ENCODE results near the gene LMNTD1.

- TF ChIP-seq CTCF (conservative IDR thresholded peaks at IDR 0.05; ENCODE audit: low read length) (no peak), EZH2phosphoT487 (IDR thresholded peaks at IDR 0.05; ENCODE audit: borderline replicate concordance, low read depth, low read length) (no peak)
Measured at GRCh38 chr12:25573346-25573745, 20.3 kb upstream of the LMNTD1 start.
